Mesothelial cell of epicardium (in vitro differentiated cells): Measurements from ENCODE around the gene MYL6. TPM values are rescaled to one million over a fixed set of nuclear protein-coding genes. Genes with fewer than 3 reads are reported as not detected.

Experiments
- DNase-seq, 2 experiments: peaks; one replicate each; pipeline ENCODE4 v3.0.0; 2021; ENCODE audit warnings: low spot score in 2 of 2; ENCODE audit not compliant: unreplicated experiment in 2 of 2
- H3K27ac Mint-ChIP-seq: 2 replicates; pipeline ENCODE4 v1.8.0; 2021; ENCODE audit warnings: mixed read lengths
- H3K27me3 Mint-ChIP-seq: 2 replicates; pipeline ENCODE4 v1.8.0; 2021; ENCODE audit warnings: low read depth, mixed read lengths
- H3K36me3 Mint-ChIP-seq: 2 replicates; pipeline ENCODE4 v1.8.0; 2021; ENCODE audit warnings: mixed read lengths
- H3K4me1 Mint-ChIP-seq: 2 replicates; pipeline ENCODE4 v1.8.0; 2021; ENCODE audit warnings: mixed read lengths
- H3K4me3 Mint-ChIP-seq: 2 replicates; pipeline ENCODE4 v1.8.0; 2021; ENCODE audit warnings: mild to moderate bottlenecking, moderate library complexity, mixed read lengths
- H3K9me3 Mint-ChIP-seq: 2 replicates; pipeline ENCODE4 v1.8.0; 2021; ENCODE audit warnings: mixed read lengths
- CTCF ChIP-seq: fragments of 200-600 bp; sonication (generic); IDR thresholded peaks from one replicate; pipeline ENCODE4 v1.5.0; 2021; ENCODE audit warnings: antibody characterized with exemption; ENCODE audit not compliant: unreplicated experiment
- total RNA-seq: library from RNA; stranded (reverse); gene quantifications from 3 replicates; pipeline ENCODE4 v1.2.1, GENCODE V29; 2021

The MYL6 gene
- total RNA-seq, 1 donor from 2014 or later = 827 TPM

GRCh38 chr12:56205445-56205844 lies 47.3 kb downstream of the MYL6 start:
- no peak for TF ChIP-seq CTCF
- no peaks in the 10 kb centered on the region for H3K4me1 Mint-ChIP-seq
- peaks cover 27% of the 10 kb centered on the region for H3K36me3 Mint-ChIP-seq
- no peaks in the 10 kb centered on the region for H3K27me3 Mint-ChIP-seq
- DNase-seq = no peak
- H3K9me3 Mint-ChIP-seq = no peaks in the 10 kb centered on the region
- no peak overlapping the region for H3K27ac Mint-ChIP-seq
- H3K4me3 Mint-ChIP-seq = no peak overlapping the region

- H3K4me1 Mint-ChIP-seq = no peaks in the 10 kb centered on the region
- peaks cover 33% of the 10 kb centered on the region for H3K36me3 Mint-ChIP-seq
- H3K4me3 Mint-ChIP-seq = no peak overlapping the region
- H3K9me3 Mint-ChIP-seq = no peaks in the 10 kb centered on the region
- DNase-seq = no peak
- no peaks in the 10 kb centered on the region for H3K27me3 Mint-ChIP-seq
- H3K27ac Mint-ChIP-seq = no peak overlapping the region
- TF ChIP-seq CTCF = no peak
Measured at GRCh38 chr12:56206452-56207166, 48.5 kb downstream of the MYL6 start.

GRCh38 chr12:56208006-56208405 lies 49.8 kb downstream of the MYL6 start:
- TF ChIP-seq CTCF = no peak
- Mint-ChIP-seq H3K27ac (no peak overlapping the region), H3K9me3 (no peaks in the 10 kb centered on the region), H3K36me3 (peaks cover 39% of the 10 kb centered on the region), H3K27me3 (no peaks in the 10 kb centered on the region), H3K4me1 (no peaks in the 10 kb centered on the region), H3K4me3 (no peak overlapping the region)
- no peak for DNase-seq

Other genes starting within 250 kb of the MYL6 start
- gene PYM1, start 230.5 kb upstream of the MYL6 start, total RNA-seq = 21.1 to 23.8 TPM (median 22.9 TPM) in 3 replicates
- gene DGKA, start 227.2 kb upstream of the MYL6 start, total RNA-seq = 29.7 to 42.2 TPM (median 33.5 TPM) in 3 replicates
- 3.6 to 5.3 TPM (median 5.1 TPM) in 3 replicates for gene PMEL, start 192.3 kb upstream of the MYL6 start, total RNA-seq
- gene CDK2, start 191.5 kb upstream of the MYL6 start, total RNA-seq = 52.0 to 54.0 TPM (median 52.4 TPM) in 3 replicates
- 99.3 to 104 TPM (median 101 TPM) in 3 replicates for gene RAB5B, start 184.3 kb upstream of the MYL6 start, total RNA-seq
- gene SUOX, start 161.1 kb upstream of the MYL6 start, total RNA-seq = 37.1 to 38.9 TPM (median 38.1 TPM) in 3 replicates
- 16.2 to 22.5 TPM (median 18.6 TPM) in 3 replicates for gene IKZF4, start 137.3 kb upstream of the MYL6 start, total RNA-seq
- gene RPS26, start 116.4 kb upstream of the MYL6 start, total RNA-seq = 20.6 to 25.7 TPM (median 25.2 TPM) in 3 replicates
- 58.2 to 59.1 TPM (median 59.0 TPM) in 3 replicates for gene ERBB3, start 78.2 kb upstream of the MYL6 start, total RNA-seq
- 90.4 to 96.7 TPM (median 91.4 TPM) in 3 replicates for gene PA2G4, start 53.8 kb upstream of the MYL6 start, total RNA-seq
- 3,814 to 4,057 TPM (median 4,017 TPM) in 3 replicates for gene RPL41, start 41.7 kb upstream of the MYL6 start, total RNA-seq
- 7.8 to 9.2 TPM (median 8.0 TPM) in 3 replicates for gene ZC3H10, start 40.1 kb upstream of the MYL6 start, total RNA-seq
- gene ESYT1, start 30.1 kb upstream of the MYL6 start, total RNA-seq = 64.7 to 69.4 TPM (median 67.2 TPM) in 3 replicates
- gene MYL6B, start 5.8 kb upstream of the MYL6 start, total RNA-seq = 150 to 151 TPM (median 150 TPM) in 3 replicates
- 158 to 177 TPM (median 171 TPM) in 3 replicates for gene SMARCC2, start 31.1 kb downstream of the MYL6 start, total RNA-seq
- gene RNF41, start 63.6 kb downstream of the MYL6 start, total RNA-seq = 47.1 to 49.6 TPM (median 48.1 TPM) in 3 replicates
- 23.5 to 24.4 TPM (median 23.7 TPM) in 3 replicates for gene NABP2, start 66.0 kb downstream of the MYL6 start, total RNA-seq
- gene SLC39A5, start 71.7 kb downstream of the MYL6 start, total RNA-seq = 0.76 to 1.3 TPM (median 1.1 TPM) in 3 replicates
- 60.7 to 63.2 TPM (median 63.1 TPM) in 3 replicates for gene ANKRD52, start 100.0 kb downstream of the MYL6 start, total RNA-seq
- 11.0 to 15.3 TPM (median 12.5 TPM) in 3 replicates for gene COQ10A, start 108.6 kb downstream of the MYL6 start, total RNA-seq
- gene CS, start 142.0 kb downstream of the MYL6 start, total RNA-seq = 167 to 195 TPM (median 194 TPM) in 3 replicates
- 164 to 174 TPM (median 171 TPM) in 3 replicates for gene CNPY2, start 157.6 kb downstream of the MYL6 start, total RNA-seq
- gene PAN2, start 175.6 kb downstream of the MYL6 start, total RNA-seq = 60.9 to 76.8 TPM (median 66.4 TPM) in 3 replicates
- 0.51 to 0.76 TPM (median 0.72 TPM) in 3 replicates for gene IL23A, start 180.5 kb downstream of the MYL6 start, total RNA-seq
- 178 to 188 TPM (median 180 TPM) in 3 replicates for gene STAT2, start 201.7 kb downstream of the MYL6 start, total RNA-seq
- gene APOF, start 204.5 kb downstream of the MYL6 start, total RNA-seq = not detected in 3 replicates